GM18505 (cell line): ENCODE results near the gene YWHAB.

Source experiments
- ATAC-seq: cut with Tn5 transposase; IDR thresholded peaks from one replicate; pipeline ENCODE4 v1.9.1; 2021; ENCODE audit not compliant: unreplicated experiment
- POLR2A ChIP-seq: IDR thresholded peaks from 4 replicates; pipeline ENCODE4 v1.6.1; 2011; ENCODE audit warnings: borderline replicate concordance; ENCODE audit not compliant: insufficient read depth, insufficient read length; ENCODE audit errors: extremely low read depth

YWHAB gene

DNA sequence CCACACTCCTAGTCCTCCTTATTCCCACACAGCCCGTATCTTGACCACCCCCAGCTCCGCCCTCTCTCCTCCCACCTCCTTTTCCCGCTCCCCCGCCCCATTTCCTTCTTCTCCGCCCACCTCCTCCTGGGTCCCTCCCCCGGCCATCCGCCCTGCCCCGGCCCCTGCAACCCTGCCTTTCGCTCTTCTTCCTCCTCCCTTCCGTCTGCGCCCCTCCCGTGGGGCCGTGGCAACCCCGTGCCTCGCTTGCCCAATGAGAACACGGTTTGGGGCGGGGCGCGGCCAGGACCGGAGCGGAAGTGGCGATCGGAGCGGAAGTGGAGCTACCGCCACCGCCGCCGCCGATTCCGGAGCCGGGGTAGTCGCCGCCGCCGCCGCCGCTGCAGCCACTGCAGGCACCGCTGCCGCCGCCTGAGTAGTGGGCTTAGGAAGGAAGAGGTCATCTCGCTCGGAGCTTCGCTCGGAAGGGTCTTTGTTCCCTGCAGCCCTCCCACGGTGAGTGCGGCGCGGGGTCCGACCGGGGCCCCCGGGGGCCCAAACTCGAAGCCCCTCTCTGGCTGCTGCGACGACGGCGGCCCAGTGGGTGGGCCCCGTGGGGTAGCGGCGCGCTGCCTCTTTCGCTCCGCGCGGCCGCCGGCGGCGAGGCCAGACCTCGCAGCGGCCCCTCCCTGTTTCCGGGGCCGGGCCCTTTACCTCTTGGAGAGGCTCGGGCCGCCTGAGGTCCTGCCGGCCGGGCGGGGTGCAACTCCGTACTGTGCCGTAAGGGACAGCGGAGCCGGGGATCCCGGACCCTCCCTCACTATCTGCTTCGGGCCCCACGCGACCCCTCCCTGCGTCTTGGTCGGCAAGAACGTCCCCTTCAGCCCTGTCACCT is at the start of gene YWHAB:
TSS of gene YWHAB (plus strand) at position 314 of the 874 bp plus-strand sequence. CDS start 15,829 bp downstream, outside the sequence.
- TF ChIP-seq POLR2A, result peak; percentile 83
- peak; percentile 93 for ATAC-seq

DNA sequence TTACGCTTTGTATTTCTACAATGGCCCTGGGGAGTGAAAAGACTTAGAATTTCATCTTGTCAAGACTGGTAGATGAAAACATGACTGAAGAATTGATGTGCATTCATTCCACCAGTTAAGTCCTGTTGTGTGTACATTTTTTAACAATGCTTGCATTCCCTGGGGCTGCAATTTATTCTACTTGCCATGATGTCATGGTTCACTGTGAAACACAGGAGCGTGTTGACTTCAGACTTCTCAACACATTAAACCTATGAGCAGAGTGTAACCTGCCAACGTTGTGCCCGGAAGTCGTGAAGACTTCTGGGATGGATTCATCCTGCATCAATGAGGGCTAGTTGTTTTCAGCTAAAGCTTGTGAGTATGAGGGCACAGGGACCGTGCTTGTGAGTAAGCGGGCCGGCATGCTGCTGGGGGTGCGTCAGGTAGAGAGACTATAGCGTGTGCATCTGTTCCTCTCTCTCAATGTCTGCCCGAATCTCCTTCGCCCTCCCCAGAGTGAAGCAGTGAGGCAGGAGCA is 48.8 kb upstream of the YWHAB start:
- TF ChIP-seq POLR2A, result no peak
- ATAC-seq, result no peak

DNA sequence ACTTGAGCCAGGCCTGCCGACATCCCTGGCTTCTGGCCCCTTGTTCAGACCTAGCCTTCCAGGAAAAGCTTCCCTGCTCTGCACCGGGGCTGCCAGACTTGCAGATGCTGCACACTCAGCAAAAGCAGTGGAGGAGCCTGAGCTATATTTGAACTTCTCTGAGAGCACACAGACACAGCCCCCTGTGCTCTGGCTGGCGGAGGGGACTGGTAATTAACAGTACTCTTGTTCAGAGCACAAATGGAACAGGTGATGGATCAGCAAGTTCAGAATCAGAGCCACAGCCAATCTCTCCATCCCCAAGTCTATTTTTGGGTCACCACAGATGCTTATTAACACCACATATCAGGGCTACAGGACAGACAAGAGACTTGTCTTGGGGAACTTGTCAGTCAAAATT is 47.6 kb upstream of the YWHAB start:
- no peak for TF ChIP-seq POLR2A
- no peak for ATAC-seq

DNA sequence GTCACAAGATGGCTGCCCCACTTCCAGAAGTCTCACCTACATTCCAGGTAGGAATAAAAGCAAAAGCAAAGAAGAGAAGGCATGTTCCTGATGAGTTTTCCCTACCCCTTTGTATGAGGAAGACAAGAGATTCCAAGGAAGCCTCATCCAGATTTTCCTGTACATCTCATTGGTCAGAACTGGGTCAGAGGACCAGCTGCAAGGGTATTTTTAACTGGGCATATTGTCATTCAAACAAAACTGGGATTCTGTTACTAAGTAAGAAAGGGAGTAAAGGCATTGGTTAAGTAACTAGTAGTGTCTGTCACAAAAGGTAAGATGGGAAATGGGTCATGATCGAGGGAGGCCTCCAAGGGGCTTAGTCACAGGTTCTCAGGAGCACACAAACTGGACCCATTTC is 47.0 kb upstream of the YWHAB start:
- no peak for TF ChIP-seq POLR2A
- ATAC-seq, result no peak

DNA sequence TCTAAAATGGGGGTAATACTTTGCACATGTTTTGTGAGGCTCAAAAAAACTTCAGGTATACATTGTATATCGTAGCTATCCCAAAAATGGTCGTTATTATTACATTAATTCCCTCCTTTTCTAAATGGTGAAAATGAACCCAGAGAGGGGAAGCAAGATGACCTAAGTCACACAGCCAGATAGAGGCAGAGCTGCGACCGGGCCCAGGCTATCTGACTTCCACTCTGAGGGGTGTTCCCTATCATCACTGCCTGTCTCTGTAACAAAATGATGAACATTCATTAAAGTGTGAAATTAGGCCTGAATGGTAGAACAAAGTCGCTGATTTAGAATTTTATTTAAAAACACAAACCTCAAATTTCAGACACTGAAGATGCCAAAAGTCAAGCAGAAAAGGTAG is 46.0 kb upstream of the YWHAB start:
- ATAC-seq, result no peak
- no peak for TF ChIP-seq POLR2A

DNA sequence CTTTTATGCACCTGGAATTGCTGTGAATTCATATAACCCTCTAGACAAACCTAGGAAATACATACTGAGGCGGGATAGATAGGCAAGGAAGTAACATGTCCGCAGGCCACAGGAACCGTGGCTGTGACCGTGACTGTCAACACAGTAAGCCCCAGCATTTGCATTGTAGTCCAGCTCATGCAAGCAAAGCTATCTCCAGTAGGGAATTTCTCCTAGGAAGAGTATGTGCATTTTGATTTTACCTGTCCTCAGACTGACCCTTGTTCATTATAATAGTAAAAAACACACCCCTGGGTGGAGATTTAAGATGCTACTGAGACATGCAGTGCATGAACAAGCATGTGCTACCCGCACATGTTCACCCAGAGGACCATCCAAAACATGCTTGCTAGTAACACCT is 44.7 kb upstream of the YWHAB start:
- no peak for ATAC-seq
- TF ChIP-seq POLR2A, result no peak

DNA sequence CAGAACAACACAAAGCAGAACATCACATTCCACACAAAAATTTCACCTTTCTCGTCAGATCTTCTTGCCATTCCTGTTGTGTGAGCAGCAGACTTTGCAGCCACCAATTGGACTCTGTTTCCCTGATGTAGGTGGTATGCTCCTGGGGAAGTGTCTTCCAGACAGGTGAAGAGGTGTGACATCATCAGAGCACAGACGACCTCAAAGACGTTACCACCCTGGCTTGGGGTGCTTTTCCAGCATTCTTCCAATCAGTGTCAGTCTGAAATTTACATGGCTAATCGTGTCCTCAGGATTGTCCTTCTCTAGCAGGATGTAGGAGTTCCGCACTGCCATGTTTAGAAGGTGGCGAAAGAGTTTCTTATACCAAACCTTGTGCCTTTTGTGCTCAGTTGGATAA is 43.5 kb upstream of the YWHAB start:
- TF ChIP-seq POLR2A, result no peak

DNA sequence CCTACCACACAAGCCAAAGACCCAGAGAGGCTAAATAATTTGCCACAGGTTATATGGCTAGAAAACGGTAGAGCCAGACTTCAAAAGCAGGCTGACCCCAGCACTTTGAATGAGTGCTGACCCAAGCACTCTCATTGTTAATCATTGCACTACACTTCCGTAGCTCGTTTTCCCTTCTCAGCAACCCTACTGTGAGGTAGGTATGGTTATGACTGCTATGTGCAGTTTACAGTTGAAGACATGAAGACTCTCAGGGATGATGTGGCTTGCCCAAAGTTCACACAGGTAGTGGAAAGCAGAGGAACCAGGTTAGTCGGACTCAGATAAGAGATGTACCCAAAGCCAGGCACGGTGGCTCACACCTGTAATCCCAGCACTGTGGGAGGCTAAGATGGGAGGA is 41.6 kb upstream of the YWHAB start:
- ATAC-seq, result no peak
- no peak for TF ChIP-seq POLR2A

More for the DNA sequence above, 43.5 kb upstream of the YWHAB start:
- ATAC-seq, result no peak

DNA sequence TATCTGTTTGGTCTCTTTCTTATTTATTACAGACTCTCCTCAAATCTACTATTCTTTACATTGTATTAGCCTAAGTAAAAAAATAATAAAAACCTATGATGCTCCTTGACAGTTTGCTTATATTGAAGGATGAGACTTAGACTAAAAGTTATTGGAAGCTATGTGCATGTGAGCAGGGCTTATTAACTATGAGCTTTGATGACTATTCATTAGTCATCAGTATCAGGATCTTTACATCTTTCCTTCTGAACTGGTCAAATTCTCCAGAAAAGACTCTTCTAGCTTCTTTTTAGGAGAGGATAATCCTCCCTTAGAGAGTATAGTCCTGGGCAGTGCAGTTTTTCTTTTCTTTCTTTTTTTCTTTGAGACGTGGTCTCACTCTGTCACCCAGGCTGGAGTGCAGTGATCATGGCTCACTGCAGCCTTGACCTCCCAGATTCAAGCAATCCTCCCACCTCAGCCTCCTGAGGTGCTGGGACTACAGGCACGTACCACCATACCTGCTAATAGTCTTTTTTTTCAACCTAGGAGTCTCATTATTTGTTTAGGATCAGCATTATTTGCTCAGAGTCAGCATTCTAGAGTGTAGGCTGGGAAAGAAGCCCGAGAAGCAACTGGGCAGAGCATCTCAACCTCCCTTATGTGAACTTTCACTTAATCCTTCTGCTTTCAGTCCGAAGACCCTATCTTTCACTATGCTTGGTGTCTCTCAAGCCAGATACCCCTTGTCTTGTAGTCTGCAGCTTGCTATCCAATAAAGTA is 37.1 kb upstream of the YWHAB start:
- no peak for ATAC-seq
- TF ChIP-seq POLR2A, result no peak

DNA sequence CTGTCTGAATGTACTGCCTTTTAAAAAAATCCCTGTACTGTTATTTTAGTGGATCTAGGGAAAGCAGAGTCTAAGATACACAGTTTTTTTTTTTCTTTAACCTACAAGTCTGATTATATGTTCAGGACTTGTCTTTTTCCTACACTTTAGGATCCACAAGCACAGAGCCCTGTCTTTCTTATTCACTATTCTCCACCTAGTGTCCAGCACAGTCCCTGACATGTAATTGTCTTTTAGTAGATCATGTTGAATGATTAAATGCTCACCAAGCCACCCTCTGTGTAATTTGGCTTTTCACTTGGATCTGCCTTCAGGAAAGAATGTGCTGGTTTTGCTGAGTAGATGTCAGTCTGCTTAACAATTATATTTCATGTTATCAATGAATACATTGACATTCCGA is 35.8 kb upstream of the YWHAB start:
- no peak for ATAC-seq
- TF ChIP-seq POLR2A, result no peak

DNA sequence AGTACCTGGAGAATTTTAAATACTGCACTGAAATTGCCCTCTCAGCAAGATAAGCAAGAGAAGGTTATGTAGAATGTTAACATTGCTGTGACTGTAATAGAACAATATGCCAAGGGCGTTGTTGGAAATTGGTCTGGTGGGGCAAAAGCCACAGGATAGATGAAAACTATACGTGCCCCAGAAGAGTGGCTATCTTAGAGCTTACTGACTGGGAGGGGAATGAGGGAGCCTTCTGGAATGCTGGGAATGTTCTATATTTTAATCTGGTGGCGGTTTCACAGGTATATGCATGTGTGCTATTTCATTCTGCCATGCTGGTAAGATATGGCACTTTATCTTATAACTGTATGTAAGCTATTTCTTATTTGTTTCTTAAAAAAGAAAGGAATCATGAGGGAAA is 35.2 kb upstream of the YWHAB start:
- ATAC-seq, result no peak
- no peak for TF ChIP-seq POLR2A

DNA sequence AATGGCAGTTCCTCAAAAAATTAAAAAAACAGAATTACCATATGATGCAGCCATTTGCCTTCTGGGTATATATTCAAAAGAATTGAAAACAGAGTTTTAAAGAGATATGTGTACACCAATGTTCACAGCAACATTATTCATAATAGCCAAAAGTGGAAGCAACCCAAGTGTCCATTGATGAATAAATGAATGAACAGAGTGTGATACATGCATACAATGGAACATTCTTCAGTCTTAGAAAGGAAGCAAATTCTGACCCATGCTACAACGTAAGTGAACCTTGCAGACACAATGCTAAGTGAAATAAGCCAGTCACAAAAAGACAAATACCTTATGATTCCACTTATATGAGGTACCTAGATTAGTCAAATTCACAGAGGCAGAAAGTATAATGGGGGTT is 34.7 kb upstream of the YWHAB start:
- TF ChIP-seq POLR2A, result no peak
- no peak for ATAC-seq

DNA sequence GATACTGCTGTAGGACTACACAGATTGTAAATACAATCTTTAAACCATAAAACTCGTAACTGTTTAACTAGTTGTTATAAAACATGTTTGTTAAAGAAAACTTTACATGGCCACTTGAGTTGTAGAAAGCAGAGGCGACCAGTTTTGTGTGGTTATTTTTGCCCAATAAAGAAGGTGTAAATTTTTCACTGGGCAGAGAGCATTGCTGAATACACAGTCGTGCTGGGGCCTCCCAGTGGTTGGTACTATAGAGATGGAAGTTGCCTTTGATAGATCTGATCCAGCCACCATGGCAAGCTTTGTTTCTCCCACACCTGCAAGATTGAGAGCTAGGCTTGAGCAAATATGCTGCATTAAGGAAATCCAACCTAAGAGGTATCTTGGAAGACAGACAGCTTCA is 34.0 kb upstream of the YWHAB start:
- no peak for ATAC-seq
- TF ChIP-seq POLR2A, result no peak

DNA sequence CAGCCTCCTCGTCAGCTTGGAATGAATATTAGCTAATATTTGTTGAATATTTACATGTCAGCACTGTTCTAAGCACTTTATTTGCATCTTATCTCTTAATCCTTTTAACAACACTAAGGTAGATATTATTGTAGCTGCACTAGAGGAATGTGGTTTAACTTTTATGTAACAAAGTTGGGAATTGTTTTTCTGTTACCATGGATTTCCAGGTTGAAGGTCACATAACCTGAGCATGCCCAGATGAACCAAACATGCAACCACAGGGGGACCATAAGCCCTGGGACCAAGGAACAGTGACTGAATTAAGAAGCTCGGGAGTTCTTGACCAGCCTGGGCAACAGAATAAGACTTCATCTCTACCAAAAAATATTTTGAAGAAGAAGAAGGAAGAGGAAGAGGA is 29.1 kb upstream of the YWHAB start:
- ATAC-seq, result no peak
- no peak for TF ChIP-seq POLR2A
